AG08395 (cell line): ENCODE measurements around the gene SUSD1.
"Not testable (repeated sequence)": the region's sequence is repeated elsewhere in the genome, so short reads cannot be mapped to it uniquely, and the experiment has no call there.

Source experiments
- DNase-seq: peaks from one replicate; pipeline ENCODE4 v3.0.0; 2012; ENCODE audit warnings: mixed read lengths, low spot score

Gene SUSD1

DNA sequence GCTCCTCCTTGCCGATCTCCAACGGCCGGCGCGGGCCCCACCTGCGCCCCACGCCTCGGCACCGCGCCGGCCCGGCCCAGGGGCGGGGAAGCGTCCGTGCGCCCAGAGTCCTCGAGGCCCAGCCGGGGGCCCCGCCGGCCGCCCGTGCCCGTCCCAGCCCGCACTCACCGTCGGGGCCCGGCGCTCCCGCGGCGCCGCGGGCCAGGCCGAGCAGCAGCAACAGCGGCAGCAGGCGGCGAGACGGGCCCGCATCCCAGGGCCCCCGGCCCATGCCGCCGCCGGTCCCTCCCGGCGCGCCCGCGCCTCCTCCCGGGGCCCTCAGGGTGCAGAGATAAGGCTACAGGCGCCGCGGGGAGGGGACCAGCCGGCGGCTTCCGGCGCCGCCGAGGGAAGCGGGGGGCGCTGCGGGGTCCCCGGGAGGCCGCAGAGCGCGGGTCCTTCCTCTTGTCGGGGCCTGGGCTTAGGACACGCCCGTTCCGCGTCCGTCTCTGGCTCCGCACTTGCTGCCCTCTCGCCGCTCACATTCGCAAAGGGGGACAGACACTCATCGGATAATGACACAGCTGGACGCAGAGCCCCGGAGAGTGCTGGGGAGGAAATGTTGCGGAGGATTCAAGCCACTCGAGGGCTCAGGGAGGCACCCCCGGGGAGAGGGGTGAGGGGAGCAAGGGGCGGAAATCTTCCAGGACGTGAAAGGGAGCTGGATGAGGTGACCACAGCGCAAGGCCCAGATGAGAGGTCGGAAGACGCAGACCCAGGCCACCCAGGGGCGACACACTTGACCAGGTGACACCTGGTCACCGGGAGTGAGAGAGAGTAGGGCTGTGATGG is at the start of gene SUSD1:
Gene SUSD1, minus strand, starts transcription at position 333 of the 831 bp plus-strand sequence. Its CDS starts 62 bp downstream, at position 271.
- no peak for DNase-seq

DNA sequence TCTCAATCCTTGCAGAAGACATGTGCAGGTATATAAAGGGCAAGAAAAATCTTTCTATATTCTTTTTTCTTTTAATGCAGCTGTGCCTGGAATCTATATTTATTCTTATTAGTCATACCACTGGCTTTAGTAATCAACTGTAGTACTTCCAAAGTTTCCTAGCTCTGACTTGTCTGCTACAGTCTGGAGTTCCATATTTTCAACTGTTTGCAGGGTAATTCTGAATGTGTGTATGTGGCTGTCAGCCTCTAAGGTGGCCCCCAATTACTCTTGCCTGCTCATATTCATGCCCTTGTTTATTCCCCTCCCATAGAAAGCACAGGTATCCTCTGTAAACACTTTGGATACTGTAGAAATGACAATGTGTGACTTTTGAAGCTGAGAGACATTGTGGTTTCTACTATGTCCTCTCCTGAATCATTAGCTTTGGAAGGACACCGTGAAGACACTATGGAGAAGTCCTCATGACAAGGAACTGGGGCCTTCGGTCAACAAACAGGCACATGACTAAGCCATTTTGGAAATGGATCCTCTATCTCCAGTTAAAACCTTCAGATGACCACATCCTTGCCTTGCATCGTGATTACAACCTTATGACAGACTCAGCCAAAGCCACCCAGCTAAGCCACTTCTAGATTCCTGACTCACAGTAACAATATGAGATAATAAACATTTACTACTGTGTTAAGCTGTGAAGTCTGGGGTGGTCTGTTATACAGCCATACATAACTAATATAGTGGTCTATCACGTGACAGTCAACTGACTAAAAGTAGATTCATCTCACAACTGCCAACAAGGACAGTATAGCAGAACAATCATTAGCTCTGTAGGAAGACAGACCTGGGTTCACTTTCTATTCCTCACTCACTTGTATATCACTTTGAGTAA is 49.5 kb upstream of the SUSD1 start:
- peak; percentile 33 for DNase-seq

DNA sequence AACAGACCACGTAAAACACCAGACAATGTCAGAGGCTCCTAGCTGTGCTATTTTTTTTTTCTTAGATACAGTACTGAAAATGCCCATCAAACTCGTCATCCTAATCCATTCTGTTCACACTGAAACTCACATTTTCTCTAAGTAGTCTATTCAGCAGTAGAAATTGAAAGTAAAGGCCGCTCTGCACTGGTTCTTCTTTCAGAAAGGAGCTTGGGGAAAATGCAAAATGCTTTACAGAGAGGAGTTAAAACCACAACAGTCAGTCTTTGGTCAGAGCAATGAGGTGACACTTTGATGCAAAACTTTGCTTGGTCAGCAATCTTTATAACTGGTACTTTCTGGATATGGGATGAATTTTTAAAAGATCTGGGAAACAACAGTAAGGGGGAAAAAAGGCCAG is 43.8 kb upstream of the SUSD1 start:
- no peak for DNase-seq

DNA sequence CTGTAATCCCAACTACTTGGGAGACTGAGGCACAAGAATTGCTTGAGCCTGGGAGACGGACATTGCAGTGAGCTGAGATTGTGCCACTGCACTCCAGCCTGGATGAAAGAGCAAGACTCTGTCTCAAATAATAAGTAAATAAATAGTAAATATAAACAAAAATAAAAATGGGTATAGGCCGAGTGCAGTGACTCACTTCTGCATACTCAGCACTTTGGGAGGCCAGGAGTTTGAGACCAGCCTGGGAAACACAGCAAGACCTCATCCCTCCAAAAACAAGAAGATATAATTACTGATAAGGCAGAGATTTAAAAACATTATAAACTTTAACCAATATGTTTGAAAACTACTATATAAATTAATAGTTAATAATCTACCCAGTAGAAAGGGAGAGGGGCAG is 37.8 kb upstream of the SUSD1 start:
- DNase-seq, result no peak

DNA sequence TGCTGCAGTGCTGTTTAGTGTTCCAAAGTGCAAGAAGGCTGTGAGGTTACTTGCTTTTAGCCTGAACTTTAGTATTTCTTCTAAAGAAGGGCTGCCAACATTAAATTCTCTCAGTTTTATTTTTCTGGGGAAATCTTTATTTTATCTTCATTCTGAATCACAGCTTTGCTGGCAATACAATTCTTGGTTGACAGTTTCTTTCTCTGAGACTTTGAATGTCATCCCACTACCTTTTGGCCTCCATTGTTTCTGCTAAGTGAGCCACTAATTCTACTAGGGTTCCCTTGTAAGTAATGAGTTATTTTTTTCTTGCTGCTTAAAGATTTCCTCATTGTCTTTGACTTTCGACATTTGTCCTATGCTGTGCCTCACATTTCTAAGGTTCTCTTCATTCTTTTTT is 32.4 kb upstream of the SUSD1 start:
- no peak for DNase-seq

DNA sequence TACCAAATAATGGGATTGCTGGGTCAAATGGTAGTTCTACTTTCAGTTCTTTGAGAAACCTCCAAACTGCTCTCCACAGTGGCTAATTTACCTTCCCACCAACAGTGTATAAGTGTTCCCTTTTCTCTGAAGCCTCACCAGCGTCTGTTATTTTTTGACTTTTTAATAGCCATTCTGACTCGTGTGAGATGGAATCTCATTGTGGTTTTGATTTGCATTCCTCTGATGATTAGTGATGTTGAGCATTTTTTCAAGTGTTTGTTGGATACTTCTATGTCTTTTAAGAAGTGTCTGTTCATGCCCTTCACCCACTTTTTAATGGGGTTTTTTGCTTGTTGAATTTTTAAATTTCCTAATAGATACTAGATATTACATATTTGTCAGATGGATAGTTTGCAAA is 28.4 kb upstream of the SUSD1 start:
- DNase-seq, result no peak

DNA sequence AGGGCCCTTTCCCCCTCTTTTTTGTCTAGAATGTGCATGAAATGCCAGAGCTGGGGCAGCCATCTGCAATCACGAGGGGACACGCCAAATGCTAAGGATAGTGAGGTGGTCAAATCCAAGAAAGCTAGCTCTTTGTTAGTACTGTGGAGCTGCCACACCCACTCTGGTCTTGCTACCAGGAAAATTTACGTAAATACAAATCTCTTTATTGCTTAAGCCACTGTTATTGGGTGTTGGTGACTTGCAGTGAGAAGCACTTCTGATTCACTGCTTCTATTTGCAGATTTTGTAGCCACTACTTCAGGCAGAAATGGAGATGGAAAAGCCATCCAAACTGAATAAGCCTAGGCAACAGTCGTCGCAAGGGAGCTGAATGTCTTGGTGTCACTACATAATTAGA is 25.6 kb upstream of the SUSD1 start:
- no peak for DNase-seq

DNA sequence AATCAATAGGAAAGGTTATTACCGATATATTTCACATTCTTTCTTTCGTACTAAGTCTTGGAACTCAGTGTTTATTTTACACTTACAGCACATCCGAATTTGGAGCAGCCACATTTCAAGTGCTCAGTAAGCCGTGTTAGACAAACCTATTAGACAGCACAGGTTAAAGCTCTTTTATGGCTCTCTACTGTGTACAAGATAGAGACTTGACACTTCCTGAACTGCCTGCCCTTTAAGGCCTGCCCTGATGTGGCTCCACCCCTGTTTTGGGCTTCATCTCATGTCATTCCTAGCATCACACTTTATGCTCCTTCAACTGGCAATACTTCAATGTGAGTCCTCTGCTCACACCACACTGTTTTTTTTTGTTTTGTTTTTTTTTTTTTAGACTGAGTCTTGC is 23.5 kb upstream of the SUSD1 start:
- DNase-seq, result no peak

DNA sequence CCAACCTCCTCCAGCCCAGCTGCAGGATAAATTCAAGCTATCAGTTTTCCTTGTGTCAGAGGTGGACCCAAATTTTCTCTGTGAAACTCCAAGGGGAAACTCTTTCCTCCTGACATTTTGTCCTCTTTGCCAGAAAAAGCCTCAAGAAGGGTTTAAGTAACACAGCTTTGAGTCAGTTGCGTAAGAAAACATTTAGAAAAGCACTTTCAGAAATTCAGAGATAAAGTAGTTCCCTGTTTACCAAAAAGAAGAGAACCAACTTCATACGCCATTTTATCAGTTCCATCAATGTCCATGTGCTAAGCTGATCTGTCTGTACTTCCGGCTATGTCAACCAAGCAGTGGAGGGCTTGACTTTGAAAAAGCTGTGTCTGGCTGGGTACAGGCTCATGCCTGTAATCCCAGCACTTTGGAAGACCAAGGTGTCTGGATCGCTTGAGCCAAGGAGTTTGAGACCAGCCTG is 19.9 kb upstream of the SUSD1 start:
- no peak for DNase-seq

DNA sequence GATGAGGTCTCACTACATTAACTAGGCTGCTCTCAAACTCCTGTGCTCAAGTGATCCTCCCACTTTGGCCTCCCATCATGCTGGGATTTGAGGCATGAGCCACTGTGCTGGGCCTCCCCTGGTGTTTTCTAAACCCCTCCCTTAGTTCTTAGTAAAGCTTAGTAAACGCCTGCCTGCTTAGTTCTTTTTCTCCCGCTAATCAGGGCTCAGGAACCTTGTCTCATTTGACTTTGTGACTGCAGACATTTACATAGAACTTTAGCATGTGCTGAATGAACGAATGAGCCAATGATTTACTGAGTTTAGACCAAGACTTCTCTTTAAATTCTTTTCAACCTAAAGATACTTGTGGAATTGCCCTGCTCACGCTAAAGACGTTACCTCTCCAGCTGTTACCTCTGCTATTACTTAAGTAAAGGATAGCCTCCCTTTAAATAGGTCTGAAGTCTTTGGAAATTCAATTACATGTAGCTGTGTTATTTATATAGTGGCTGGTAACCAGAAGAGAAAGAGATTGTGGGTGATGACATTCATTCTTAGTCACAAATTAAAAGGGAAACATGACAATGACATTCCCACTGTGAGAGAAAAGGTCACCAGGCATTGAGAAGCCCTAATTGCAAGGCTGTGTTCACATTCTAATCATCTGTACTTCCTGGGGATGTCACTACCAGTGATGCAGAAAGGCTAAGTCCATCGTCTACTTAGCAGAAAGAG is 18.6 kb upstream of the SUSD1 start:
- no peak for DNase-seq

DNA sequence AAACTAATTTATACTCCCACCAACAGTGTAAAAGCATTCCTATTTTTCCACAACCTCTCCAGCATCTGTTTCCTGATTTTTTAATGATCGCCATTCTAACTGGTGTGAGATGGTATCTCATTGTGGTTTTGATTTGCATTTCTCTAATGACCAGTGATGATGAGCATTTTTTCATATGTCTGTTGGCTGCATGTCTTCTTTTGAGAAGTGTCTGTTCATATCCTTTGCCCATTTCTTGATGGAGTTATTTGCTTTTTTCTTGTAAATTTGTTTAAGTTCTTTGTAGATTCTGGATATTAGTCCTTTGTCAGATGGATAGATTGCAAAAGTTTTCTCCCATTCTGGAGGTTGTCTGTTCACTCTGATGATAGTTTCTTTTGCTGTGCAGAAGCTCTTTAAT is 15.2 kb upstream of the SUSD1 start:
- DNase-seq, result not testable (repeated sequence)

DNA sequence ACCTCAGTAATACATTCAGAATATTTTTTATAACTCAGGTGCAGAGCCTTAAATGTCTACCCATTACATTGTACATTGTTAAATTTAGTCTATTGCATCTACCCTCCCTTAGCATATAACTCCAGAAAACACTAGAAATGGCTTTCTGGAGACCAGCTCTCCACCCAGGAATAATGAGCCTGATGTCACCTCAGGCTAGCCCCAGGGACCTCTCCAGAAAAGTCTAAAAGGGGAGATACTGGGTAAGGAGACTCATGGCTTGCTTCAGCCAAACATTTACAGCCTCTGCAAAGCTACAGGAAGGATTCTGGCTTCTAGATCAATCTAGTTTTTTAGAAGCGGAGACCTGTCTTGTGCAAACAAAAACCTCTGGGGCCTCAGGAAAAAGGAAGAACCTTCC is 13.8 kb upstream of the SUSD1 start:
- DNase-seq, result no peak

DNA sequence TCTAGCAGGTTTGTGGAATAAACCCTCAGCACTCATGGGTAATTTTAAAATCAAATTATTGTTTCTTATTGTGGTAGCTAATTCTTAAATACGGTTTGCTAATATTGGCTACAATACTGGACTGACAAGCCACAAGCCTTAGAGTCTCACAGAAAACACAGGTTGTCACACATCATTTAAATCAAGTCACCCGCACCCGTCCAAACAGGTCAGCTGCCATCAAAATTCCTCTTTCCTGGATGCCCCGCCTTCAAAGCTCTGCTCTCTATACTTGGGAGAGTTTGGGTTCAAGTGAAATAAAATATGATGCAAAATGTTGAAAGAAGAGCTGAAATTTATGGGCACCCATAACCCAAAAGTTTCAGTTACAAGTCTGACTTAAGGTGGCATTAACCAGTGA is 12.3 kb upstream of the SUSD1 start:
- no peak for DNase-seq

DNA sequence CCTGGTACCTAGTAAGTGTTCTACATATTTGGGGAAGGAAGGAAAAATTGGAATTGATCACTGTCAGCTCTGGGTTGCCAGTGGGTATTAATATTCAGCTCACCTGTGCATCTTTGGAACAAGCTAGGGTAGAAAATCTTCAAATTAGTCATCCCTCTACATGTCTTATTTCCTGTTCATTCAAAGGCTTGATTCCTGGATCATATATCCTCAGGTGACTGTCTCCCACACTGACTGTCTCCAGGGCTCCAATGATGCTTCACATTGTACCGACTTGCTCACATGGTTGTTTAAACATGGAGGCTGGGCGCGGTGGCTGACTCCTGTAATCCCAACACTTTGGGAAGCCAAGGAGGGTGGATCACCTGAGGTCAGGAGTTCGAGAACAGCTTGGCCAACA is 11.6 kb upstream of the SUSD1 start:
- DNase-seq, result no peak

DNA sequence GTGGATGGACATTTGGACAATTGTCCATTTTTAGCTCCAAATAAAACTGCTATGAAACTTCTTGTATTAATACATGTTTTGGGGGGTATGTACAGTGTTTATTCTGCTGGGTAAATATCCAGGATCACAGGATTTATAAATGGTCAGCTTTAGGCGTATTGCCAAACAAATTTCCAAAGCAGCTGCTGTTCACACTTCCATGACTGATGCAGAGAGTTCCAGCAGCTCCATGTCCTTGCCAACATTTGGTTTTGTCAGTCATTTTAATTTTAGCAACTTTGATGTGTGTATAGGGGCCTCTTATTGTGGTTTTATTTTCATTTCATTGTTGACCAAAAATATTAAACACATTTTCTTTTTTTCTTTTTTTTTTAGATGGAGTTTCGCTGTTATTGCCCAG is 9.8 kb upstream of the SUSD1 start:
- no peak for DNase-seq

DNA sequence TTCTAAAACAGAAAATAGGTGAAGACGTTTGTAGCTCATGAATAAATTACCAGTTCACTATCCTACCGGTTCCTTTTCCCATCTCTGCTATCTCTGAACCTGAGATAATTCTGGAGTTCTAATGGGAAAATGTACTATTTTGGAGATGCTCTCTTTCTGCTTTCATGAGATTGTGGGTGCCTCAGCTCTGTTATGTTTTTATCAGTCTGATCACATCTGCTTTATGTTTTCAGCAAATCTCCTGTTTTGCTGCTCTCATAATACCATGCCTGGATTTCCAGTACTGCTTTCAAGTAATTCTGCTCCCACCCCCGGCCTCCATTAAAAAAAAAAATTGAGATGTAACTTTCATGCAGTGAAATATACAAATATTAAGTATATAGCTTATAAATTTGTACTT is 9.1 kb upstream of the SUSD1 start:
- DNase-seq, result no peak

DNA sequence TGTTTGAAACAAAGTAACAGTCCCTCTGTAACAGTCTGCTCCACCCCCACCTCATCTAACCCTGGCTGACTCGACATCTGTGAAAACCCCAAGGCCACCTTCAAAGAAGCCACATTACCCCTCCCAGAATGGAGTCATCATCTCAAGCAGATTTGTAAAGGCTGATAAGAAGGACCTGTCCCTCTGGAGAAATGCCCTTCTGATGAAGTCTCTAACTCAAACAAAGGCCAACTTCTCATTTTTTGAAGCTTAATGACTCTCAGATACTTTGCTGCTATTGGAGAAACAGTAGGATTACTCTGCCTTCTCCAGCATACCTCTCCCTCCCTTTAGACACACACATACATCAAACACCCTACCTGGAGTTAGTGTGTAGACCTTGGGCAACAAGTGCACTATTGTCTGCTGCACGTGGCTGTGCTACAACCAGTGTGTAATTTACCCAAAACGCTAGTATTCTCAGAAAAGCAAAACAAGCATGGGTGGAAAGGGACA is 5.3 kb upstream of the SUSD1 start:
- peak; percentile 36 for DNase-seq

DNA sequence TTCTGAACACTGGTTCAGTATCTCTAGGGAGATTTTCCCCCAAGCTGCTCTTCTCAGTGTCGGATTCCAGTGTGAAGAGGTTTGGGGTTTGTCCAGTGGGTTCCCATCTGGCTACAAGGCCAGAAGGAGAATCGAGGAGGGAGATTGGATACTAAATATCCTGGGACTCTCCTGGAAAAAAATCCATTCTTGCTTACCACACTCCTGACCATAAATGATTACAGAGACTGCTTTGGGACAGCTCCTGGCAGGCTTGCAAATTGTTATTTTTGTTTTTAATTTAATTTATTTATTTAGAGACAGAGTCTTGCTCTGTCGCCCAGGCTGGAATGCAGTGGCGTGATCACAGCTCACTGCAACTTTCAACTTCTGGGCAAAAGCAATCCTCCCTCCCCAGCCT is 4.7 kb upstream of the SUSD1 start:
- peak; percentile 80 for DNase-seq

DNA sequence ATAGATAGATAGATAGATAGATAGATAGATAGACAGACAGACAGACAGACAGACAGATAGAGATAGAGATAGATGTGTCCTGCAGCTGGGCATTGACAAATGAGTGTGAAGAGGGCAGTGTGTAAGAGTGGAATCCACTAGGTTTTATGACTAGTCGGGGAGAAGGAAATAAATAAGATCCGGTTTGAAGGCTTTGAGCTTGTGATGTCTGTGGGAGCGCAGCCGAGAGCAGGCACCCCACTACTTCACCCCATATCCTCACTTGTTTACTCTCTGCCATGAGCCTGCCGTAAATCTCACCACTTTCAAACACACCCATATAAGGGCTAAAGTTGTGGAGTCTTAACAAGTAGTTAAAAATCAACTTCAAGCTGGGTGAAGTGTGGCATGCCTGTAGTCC is 1.4 kb upstream of the SUSD1 start:
- DNase-seq, result no peak

DNA sequence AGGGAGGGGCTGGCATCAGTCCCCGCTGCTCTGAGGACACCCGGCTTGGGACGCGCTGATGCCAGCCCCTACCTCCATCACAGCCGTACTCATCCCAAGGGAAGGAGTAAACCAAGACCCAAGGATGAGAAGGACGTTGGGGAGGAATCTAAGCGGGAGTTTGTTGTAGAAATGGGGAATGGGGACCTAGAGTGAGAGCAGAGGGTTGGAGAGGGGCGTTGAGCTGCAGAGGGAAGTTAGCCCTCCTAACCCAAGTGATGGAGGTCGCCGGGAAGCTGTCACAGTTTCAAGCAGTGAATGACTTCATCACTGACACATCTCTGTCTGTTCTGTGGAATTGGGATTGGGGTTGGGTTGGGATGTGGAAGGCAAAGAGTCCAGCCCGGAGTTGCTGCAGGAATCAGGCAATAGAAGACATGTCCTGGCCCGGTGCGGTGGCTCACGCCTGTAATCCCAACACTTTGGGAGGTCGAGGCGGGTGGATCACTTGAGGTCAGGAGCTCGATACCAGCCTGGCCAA is 759 bp upstream of the SUSD1 start:
- DNase-seq, result no peak

DNA sequence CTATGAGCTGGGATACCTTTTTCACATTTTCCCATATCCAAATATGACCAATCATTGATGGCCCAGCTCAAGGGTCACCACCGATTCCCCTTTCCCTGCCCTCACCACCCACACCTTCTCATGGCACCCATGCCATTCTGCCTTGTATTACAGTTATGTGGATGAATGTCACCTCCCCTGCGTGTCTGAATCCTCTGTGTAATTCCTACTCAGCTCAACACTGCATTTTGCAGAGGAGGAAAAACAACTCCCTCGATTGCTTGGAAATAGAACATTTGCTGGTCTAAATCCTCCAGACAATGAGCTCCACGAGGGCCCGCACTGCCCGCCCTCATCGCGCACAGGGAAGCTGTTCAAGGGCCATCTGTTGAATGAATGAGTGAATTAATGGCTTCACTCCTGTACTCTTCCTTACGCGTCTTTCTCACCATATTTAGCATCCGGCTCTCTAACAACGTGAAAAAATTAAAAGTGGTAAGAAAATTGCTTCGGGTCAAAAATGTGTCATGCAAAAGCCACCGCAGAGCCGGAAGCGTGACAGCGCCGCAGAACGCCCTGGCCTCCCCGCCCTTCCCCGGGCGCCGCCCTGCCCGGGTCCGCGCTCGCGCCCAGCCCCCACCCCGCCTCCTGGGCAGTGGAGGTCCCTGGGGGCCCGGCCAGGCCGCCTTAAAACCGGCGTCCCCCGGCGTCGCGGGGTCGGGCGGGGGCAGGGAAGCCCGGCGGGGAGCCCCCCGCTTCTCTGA is 704 bp downstream of the SUSD1 start:
- peak; percentile 75 for DNase-seq
